GM19372 (cell line): ENCODE measurements around the gene SLC22A9.
"Not testable (repeated sequence)": the region's sequence is repeated elsewhere in the genome, so short reads cannot be mapped to it uniquely, and the experiment has no call there.

Experiments
- ATAC-seq: cut with Tn5 transposase; IDR thresholded peaks from one replicate; pipeline ENCODE4 v1.9.1; 2021; ENCODE audit warnings: mild to moderate bottlenecking, low read depth, moderate library complexity; ENCODE audit not compliant: unreplicated experiment

The SLC22A9 gene

GRCh38 chr11:63369165-63369970, at the start of gene SLC22A9:
SLC22A9 (plus strand) TSS chr11:63369785; CDS start chr11:63370057, 272 bp downstream.
- ATAC-seq, result no peak

GRCh38 chr11:63321723-63322122, 47.9 kb upstream of the SLC22A9 start:
- ATAC-seq, result no peak

GRCh38 chr11:63335089-63335488, 34.5 kb upstream of the SLC22A9 start:
- not testable (repeated sequence) for ATAC-seq

GRCh38 chr11:63337070-63337469, 32.5 kb upstream of the SLC22A9 start:
- ATAC-seq, result no peak

- ATAC-seq, result no peak
These were observed 26.5 kb upstream of the SLC22A9 start for GRCh38 chr11:63343130-63343529.

- no peak for ATAC-seq
These were observed 17.4 kb upstream of the SLC22A9 start for GRCh38 chr11:63352144-63352543.

- ATAC-seq, result no peak
These were observed 7.3 kb upstream of the SLC22A9 start for GRCh38 chr11:63362196-63362793.

- ATAC-seq, result no peak
These were observed 495 bp downstream of the SLC22A9 start for GRCh38 chr11:63369971-63370588.

- ATAC-seq, result no peak
These were observed 1.8 kb downstream of the SLC22A9 start for GRCh38 chr11:63371396-63371795.

GRCh38 chr11:63375434-63375833, 5.8 kb downstream of the SLC22A9 start:
- ATAC-seq, result no peak

- ATAC-seq, result no peak
These were observed 10.5 kb downstream of the SLC22A9 start for GRCh38 chr11:63380130-63380529.

GRCh38 chr11:63395697-63396096, 26.1 kb downstream of the SLC22A9 start:
- ATAC-seq, result no peak

- no peak for ATAC-seq
These were observed 34.8 kb downstream of the SLC22A9 start for GRCh38 chr11:63404161-63404935.

GRCh38 chr11:63405114-63405513, 35.5 kb downstream of the SLC22A9 start:
- no peak for ATAC-seq

- ATAC-seq, result no peak
These were observed 36.9 kb downstream of the SLC22A9 start for GRCh38 chr11:63406458-63406857.

- ATAC-seq, result no peak
These were observed 47.7 kb downstream of the SLC22A9 start for GRCh38 chr11:63417174-63417852.

- ATAC-seq, result no peak
These were observed 58.5 kb downstream of the SLC22A9 start for GRCh38 chr11:63427971-63428508.

- ATAC-seq, result not testable (repeated sequence)
These were observed 61.1 kb downstream of the SLC22A9 start for GRCh38 chr11:63430731-63431130.

GRCh38 chr11:63435351-63435750, 65.8 kb downstream of the SLC22A9 start:
- not testable (repeated sequence) for ATAC-seq

- not testable (repeated sequence) for ATAC-seq
These were observed 66.2 kb downstream of the SLC22A9 start for GRCh38 chr11:63435831-63436230.
